ENCODE measurements around the gene DTX4. TPM values are rescaled to one million over a fixed set of nuclear protein-coding genes. Genes with fewer than 3 reads are reported as not detected.

DTX4 gene
- total RNA-seq, 1 donor from 2014 or later = 139 TPM

GRCh38 chr11:59173964-59174663 is 2.2 kb downstream of the DTX4 start:
- no peak for TF ChIP-seq CTCF (conservative IDR thresholded peaks at IDR 0.05)
- peaks cover 6% of the 10 kb centered on the region for H3K27me3 Mint-ChIP-seq (ENCODE audit: low read depth)
- H3K4me1 Mint-ChIP-seq = peaks cover 60% of the 10 kb centered on the region
- peaks cover 22% of the 10 kb centered on the region for H3K36me3 Mint-ChIP-seq (ENCODE audit: low read depth)
- peak overlapping the region; percentile 97 for H3K27ac Mint-ChIP-seq (ENCODE audit: unreplicated experiment)
- H3K9me3 Mint-ChIP-seq = no peaks in the 10 kb centered on the region
- H3K4me3 Mint-ChIP-seq = peak overlapping the region; percentile 92
- DNase-seq (ENCODE audit: low read depth, low spot score) = no peak

- peaks cover 6% of the 10 kb centered on the region for H3K27me3 Mint-ChIP-seq (ENCODE audit: low read depth)
- peak overlapping the region; percentile 92 for H3K4me3 Mint-ChIP-seq
- no peak for DNase-seq (ENCODE audit: low read depth, low spot score)
- peaks cover 65% of the 10 kb centered on the region for H3K4me1 Mint-ChIP-seq
- H3K9me3 Mint-ChIP-seq = peaks cover 2% of the 10 kb centered on the region
- TF ChIP-seq CTCF (conservative IDR thresholded peaks at IDR 0.05) = no peak
- peaks cover 26% of the 10 kb centered on the region for H3K36me3 Mint-ChIP-seq (ENCODE audit: low read depth)
- H3K27ac Mint-ChIP-seq (ENCODE audit: unreplicated experiment) = peak overlapping the region; percentile 81
These were observed 2.7 kb downstream of the DTX4 start for GRCh38 chr11:59174664-59175033.

GRCh38 chr11:59175091-59175501 is 3.2 kb downstream of the DTX4 start:
- no peak for TF ChIP-seq CTCF (conservative IDR thresholded peaks at IDR 0.05)
- Mint-ChIP-seq H3K9me3 (peaks cover 3% of the 10 kb centered on the region), H3K27me3 (ENCODE audit: low read depth) (peaks cover 6% of the 10 kb centered on the region), H3K4me1 (peaks cover 70% of the 10 kb centered on the region), H3K36me3 (ENCODE audit: low read depth) (peaks cover 30% of the 10 kb centered on the region), H3K4me3 (peak overlapping the region; percentile 92), H3K27ac (ENCODE audit: unreplicated experiment) (peak overlapping the region; percentile 81)
- peak; percentile 36 for DNase-seq (ENCODE audit: low read depth, low spot score)

GRCh38 chr11:59176330-59176729 is 4.4 kb downstream of the DTX4 start:
- Mint-ChIP-seq H3K4me1 (peaks cover 82% of the 10 kb centered on the region), H3K27ac (ENCODE audit: unreplicated experiment) (no peak overlapping the region), H3K4me3 (peak overlapping the region; percentile 92), H3K36me3 (ENCODE audit: low read depth) (peaks cover 36% of the 10 kb centered on the region), H3K9me3 (peaks cover 3% of the 10 kb centered on the region), H3K27me3 (ENCODE audit: low read depth) (peaks cover 6% of the 10 kb centered on the region)
- DNase-seq (ENCODE audit: low read depth, low spot score) = no peak
- no peak for TF ChIP-seq CTCF (conservative IDR thresholded peaks at IDR 0.05)

- Mint-ChIP-seq H3K27ac (ENCODE audit: unreplicated experiment) (no peak overlapping the region), H3K36me3 (ENCODE audit: low read depth) (peaks cover 48% of the 10 kb centered on the region), H3K4me1 (peaks cover 94% of the 10 kb centered on the region), H3K9me3 (peaks cover 3% of the 10 kb centered on the region), H3K4me3 (peak overlapping the region; percentile 74), H3K27me3 (ENCODE audit: low read depth) (peaks cover 6% of the 10 kb centered on the region)
- DNase-seq (ENCODE audit: low read depth, low spot score) = no peak
- no peak for TF ChIP-seq CTCF (conservative IDR thresholded peaks at IDR 0.05)
These were observed 6.5 kb downstream of the DTX4 start for GRCh38 chr11:59178402-59178801.
